ENCODE results near the gene MNAT1. TPM values are rescaled to one million over a fixed set of nuclear protein-coding genes. Genes with fewer than 3 reads are reported as not detected.

MNAT1 gene
- total and polyA plus RNA-seq, 3 donors from 2014 or later, result 17.3 to 39.9 (median 36.0) TPM

DNA sequence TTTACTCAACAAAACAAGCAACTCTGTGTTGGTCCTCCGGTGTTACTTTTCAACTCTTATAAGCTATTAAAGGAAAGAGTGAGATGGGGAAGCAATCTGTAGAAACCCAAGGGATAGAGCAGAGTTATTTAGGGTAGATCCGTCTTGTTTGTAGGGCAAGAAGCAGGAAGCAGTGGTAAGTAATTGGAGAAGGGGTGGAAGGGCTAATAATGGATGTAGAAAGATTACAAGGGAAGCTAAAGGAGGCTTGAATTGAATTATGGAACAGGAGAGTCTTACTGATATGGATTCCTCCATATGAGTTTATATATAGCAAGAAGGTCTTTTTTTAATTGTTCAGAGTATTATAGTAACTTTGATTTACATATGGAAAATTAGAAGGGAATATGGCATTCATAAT is 72.7 kb downstream of the MNAT1 start:
- Histone ChIP-seq H3K4me1 (no peaks in the 10 kb centered on the region), H3K4me3 (no peak overlapping the region), H3K36me3 (ENCODE audit: low read depth, missing control alignments) (no peaks in the 10 kb centered on the region), H3K9me3 (no peaks in the 10 kb centered on the region), H3K27ac (no peak overlapping the region), H3K27me3 (no peaks in the 10 kb centered on the region)
- no peak for DNase-seq
- WGBS, 2 donors, result 89 to 91% methylated on average over 2 of the region's 2 CpGs
- intact Hi-C loops (cut with DNase I; ENCODE audit: low total_unique reads), result no loop called here
- TF ChIP-seq POLR2A (IDR thresholded peaks at IDR 0.05), result no peak
- TF ChIP-seq, protein P1, sequence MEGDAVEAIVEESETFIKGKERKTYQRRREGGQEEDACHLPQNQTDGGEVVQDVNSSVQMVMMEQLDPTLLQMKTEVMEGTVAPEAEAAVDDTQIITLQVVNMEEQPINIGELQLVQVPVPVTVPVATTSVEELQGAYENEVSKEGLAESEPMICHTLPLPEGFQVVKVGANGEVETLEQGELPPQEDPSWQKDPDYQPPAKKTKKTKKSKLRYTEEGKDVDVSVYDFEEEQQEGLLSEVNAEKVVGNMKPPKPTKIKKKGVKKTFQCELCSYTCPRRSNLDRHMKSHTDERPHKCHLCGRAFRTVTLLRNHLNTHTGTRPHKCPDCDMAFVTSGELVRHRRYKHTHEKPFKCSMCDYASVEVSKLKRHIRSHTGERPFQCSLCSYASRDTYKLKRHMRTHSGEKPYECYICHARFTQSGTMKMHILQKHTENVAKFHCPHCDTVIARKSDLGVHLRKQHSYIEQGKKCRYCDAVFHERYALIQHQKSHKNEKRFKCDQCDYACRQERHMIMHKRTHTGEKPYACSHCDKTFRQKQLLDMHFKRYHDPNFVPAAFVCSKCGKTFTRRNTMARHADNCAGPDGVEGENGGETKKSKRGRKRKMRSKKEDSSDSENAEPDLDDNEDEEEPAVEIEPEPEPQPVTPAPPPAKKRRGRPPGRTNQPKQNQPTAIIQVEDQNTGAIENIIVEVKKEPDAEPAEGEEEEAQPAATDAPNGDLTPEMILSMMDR (IDR thresholded peaks at IDR 0.05), result no peak

DNA sequence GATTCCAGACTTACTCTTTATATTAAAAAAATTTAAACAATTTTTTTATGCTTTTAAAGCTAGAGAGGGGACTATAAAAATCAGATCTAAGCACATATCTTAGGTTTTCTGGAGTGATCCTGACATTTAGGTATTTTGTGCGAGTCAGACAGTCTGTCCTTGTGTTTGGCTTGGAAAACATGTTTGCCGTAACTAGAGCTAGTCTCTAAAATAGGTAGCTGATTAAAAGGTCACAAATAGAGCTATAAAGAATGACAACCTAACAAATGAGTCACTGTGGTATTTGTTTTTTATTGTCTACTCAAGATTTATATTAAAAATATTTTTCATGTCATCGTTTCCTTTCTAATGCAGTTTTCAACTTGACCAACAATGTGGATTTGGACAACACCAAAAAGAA is 73.4 kb downstream of the MNAT1 start:
- H3K4me1 ChIP-seq, result no peaks in the 10 kb centered on the region
- intact Hi-C loops (cut with DNase I; ENCODE audit: low total_unique reads), result no loop called here
- no peak overlapping the region for H3K27ac ChIP-seq
- 92 to 94% methylated on average over 3 of the region's 3 CpGs for WGBS, 2 donors
- no peaks in the 10 kb centered on the region for H3K36me3 ChIP-seq (ENCODE audit: low read depth, missing control alignments)
- DNase-seq, result no peak
- H3K4me3 ChIP-seq, result no peak overlapping the region
- H3K27me3 ChIP-seq, result no peaks in the 10 kb centered on the region
- TF ChIP-seq POLR2A (IDR thresholded peaks at IDR 0.05), result no peak
- TF ChIP-seq, protein P1 (IDR thresholded peaks at IDR 0.05), result no peak
- no peaks in the 10 kb centered on the region for H3K9me3 ChIP-seq

DNA sequence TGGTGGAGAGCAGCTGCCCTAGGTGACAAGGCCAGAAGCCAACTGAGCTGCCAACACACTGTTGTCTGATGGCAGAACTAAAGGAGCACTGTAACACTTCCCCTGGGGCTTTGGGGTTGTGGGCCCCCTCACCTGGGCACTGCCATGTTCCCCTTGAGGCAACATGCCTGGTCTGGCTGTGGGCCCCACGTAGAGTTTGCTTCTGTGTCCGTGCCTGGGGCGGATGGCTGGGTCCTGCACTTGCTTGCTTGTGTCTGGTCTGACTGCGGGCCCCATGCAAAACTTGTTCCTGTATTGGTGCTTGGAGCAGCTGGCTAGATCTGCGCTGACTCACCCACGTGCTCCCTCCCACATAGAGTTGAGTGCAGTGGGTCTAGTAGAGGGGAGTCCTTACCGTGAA is 78.4 kb downstream of the MNAT1 start:
- Histone ChIP-seq H3K27me3 (no peaks in the 10 kb centered on the region), H3K9me3 (no peaks in the 10 kb centered on the region), H3K36me3 (ENCODE audit: low read depth, missing control alignments) (no peaks in the 10 kb centered on the region), H3K4me3 (no peak overlapping the region), H3K4me1 (no peaks in the 10 kb centered on the region), H3K27ac (no peak overlapping the region)
- TF ChIP-seq, protein P1 (IDR thresholded peaks at IDR 0.05), result no peak
- no peak for TF ChIP-seq POLR2A (IDR thresholded peaks at IDR 0.05)
- WGBS, 2 donors, result 90 to 96% methylated on average over 4 to 7 of the region's 7 CpGs
- intact Hi-C loops (cut with DNase I; ENCODE audit: low total_unique reads), result no loop called here
- DNase-seq, result no peak

DNA sequence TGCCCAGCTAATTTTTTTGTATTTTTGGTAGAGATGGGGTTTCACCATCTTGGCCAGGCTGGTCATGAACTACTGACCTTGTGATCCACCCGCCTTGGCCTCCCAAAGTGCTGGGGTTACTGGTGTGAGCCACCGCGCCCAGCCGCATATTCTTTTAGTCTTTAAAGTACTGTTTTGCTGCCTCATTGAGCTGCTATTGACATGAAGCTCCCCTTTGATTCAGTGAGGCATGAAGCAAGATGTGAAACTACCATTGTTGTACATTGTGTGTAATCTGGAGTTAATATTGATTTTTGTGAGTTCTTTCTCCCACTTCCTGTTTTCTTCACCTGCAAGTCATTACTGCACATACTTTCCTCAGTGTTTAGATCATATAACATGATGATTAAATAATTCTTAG is 80.8 kb downstream of the MNAT1 start:
- Histone ChIP-seq H3K36me3 (ENCODE audit: low read depth, missing control alignments) (no peaks in the 10 kb centered on the region), H3K27ac (no peak overlapping the region), H3K4me3 (no peak overlapping the region), H3K27me3 (no peaks in the 10 kb centered on the region), H3K9me3 (no peaks in the 10 kb centered on the region), H3K4me1 (no peaks in the 10 kb centered on the region)
- WGBS, 2 donors, result 97 to 98% methylated on average over 4 of the region's 4 CpGs
- intact Hi-C loops (cut with DNase I; ENCODE audit: low total_unique reads), result no loop called here
- TF ChIP-seq POLR2A (IDR thresholded peaks at IDR 0.05), result no peak
- TF ChIP-seq, protein P1 (IDR thresholded peaks at IDR 0.05), result no peak
- DNase-seq, result no peak

DNA sequence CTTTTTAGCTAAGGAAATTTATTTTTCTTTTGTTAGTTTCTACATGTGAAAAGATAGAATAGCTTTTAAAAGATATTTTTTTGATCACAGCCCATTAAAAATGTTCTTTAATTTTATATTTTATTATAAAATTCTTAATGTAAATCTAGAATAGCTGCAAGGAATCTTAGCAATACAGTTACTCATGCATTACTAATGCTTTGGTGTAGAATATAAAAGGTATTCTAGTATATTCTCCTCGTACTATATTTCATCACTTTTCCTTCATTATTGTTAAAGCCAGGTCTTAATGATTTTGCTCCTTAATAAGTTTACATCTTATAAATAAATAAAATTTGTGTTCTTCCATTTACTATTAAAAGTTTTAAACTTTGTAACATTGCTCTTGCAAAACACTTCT is 82.6 kb downstream of the MNAT1 start:
- Histone ChIP-seq H3K4me1 (no peaks in the 10 kb centered on the region), H3K27me3 (no peaks in the 10 kb centered on the region), H3K27ac (no peak overlapping the region), H3K9me3 (no peaks in the 10 kb centered on the region), H3K36me3 (ENCODE audit: low read depth, missing control alignments) (no peaks in the 10 kb centered on the region), H3K4me3 (no peak overlapping the region)
- no peak for DNase-seq
- TF ChIP-seq POLR2A (IDR thresholded peaks at IDR 0.05), result no peak
- TF ChIP-seq, protein P1 (IDR thresholded peaks at IDR 0.05), result no peak
- intact Hi-C loops (cut with DNase I; ENCODE audit: low total_unique reads), result no loop called here
- WGBS, 2 donors, result 93 to 98% methylated on average over 1 of the region's 1 CpG

All from testis (tissue), 3 donors.